Stimulated activated effector memory CD8-positive, alpha-beta T cell treated with anti-CD3 and anti-CD28 coated beads, Interleukin-12 subunit alpha, Interleukin-12 subunit beta, amount 100 ng/mL, for 72 hours (primary cell): ENCODE measurements around the gene ITPRIP.
A peak's percentile ranks its signal among the peaks of the same experiment; 100 is the strongest.

Experiments used
- ATAC-seq: fragments of 150-1000 bp; cut with Tn5 transposase; 2 replicates; pipeline ENCODE4 v1.10.0; 2021
- DNase-seq, 2 donors: peaks; one replicate each; pipeline ENCODE4 v3.0.0; 2021 to 2022; ENCODE audit warnings: low spot score in 2 of 2
- H3K27ac Mint-ChIP-seq: one replicate; pipeline ENCODE4 v1.8.0; 2022; ENCODE audit warnings: mild to moderate bottlenecking, mixed read lengths
- H3K36me3 Mint-ChIP-seq: one replicate; pipeline ENCODE4 v1.8.0; 2022; ENCODE audit warnings: mild to moderate bottlenecking, mixed read lengths
- H3K4me1 Mint-ChIP-seq: one replicate; pipeline ENCODE4 v1.8.0; 2022; ENCODE audit warnings: mixed read lengths
- H3K4me3 Mint-ChIP-seq: one replicate; pipeline ENCODE4 v1.8.0; 2022; ENCODE audit warnings: mild to moderate bottlenecking, mixed read lengths
- H3K9me3 Mint-ChIP-seq: one replicate; pipeline ENCODE4 v1.8.0; 2022; ENCODE audit warnings: mixed read lengths

The ITPRIP gene

GRCh38 chr10:104333728-104334373 is 4.4 kb downstream of the ITPRIP start:
- Mint-ChIP-seq H3K4me3 (peak overlapping the region; percentile 59), H3K27ac (peak overlapping the region; percentile 85), H3K36me3 (peaks cover 55% of the 10 kb centered on the region), H3K9me3 (no peaks in the 10 kb centered on the region), H3K4me1 (peaks cover 82% of the 10 kb centered on the region)
- ATAC-seq (no peak), DNase-seq (no peak)

GRCh38 chr10:104333032-104333727 is 5.1 kb downstream of the ITPRIP start:
- ATAC-seq = no peak
- Mint-ChIP-seq H3K27ac (peak overlapping the region; percentile 85), H3K9me3 (no peaks in the 10 kb centered on the region), H3K36me3 (peaks cover 57% of the 10 kb centered on the region), H3K4me1 (peaks cover 82% of the 10 kb centered on the region), H3K4me3 (peak overlapping the region; percentile 59)
- DNase-seq = no peak

- Mint-ChIP-seq H3K36me3 (peaks cover 54% of the 10 kb centered on the region), H3K27ac (peak overlapping the region; percentile 87), H3K4me1 (peaks cover 89% of the 10 kb centered on the region), H3K4me3 (peak overlapping the region; percentile 59), H3K9me3 (no peaks in the 10 kb centered on the region)
- no peak for DNase-seq
- ATAC-seq = no peak
Observed at GRCh38 chr10:104332243-104333031, 5.8 kb downstream of the ITPRIP start.

GRCh38 chr10:104331208-104331838 is 6.9 kb downstream of the ITPRIP start:
- DNase-seq (no peak), ATAC-seq (no peak)
- Mint-ChIP-seq H3K4me1 (peaks cover 92% of the 10 kb centered on the region), H3K36me3 (peaks cover 45% of the 10 kb centered on the region), H3K27ac (peak overlapping the region; percentile 87), H3K9me3 (no peaks in the 10 kb centered on the region), H3K4me3 (peak overlapping the region; percentile 77)

GRCh38 chr10:104330168-104331110 is 7.8 kb downstream of the ITPRIP start:
- no peaks in the 10 kb centered on the region for H3K9me3 Mint-ChIP-seq
- H3K4me3 Mint-ChIP-seq = peak overlapping the region; percentile 77
- H3K27ac Mint-ChIP-seq = peak overlapping the region; percentile 95
- peaks cover 92% of the 10 kb centered on the region for H3K4me1 Mint-ChIP-seq
- peaks cover 50% of the 10 kb centered on the region for H3K36me3 Mint-ChIP-seq
- DNase-seq = no peak
- ATAC-seq = no peak

GRCh38 chr10:104329735-104330134 is 8.5 kb downstream of the ITPRIP start:
- peak overlapping the region; percentile 77 for H3K4me3 Mint-ChIP-seq
- ATAC-seq = peak; percentile 0

GRCh38 chr10:104328896-104329710 is 9.2 kb downstream of the ITPRIP start:
- H3K9me3 Mint-ChIP-seq = no peaks in the 10 kb centered on the region
- peaks cover 49% of the 10 kb centered on the region for H3K36me3 Mint-ChIP-seq
- peaks cover 95% of the 10 kb centered on the region for H3K4me1 Mint-ChIP-seq
- peak overlapping the region; percentile 77 for H3K4me3 Mint-ChIP-seq
- DNase-seq (peak; percentile 52 to 84), ATAC-seq (peak; percentile 92)
- peak overlapping the region; percentile 95 for H3K27ac Mint-ChIP-seq

More at GRCh38 chr10:104329735-104330134, 8.5 kb downstream of the ITPRIP start:
- H3K9me3 Mint-ChIP-seq = no peaks in the 10 kb centered on the region
- H3K4me1 Mint-ChIP-seq = peaks cover 92% of the 10 kb centered on the region
- H3K36me3 Mint-ChIP-seq = peaks cover 50% of the 10 kb centered on the region
- peak overlapping the region; percentile 95 for H3K27ac Mint-ChIP-seq
- DNase-seq = no peak

GRCh38 chr10:104328646-104328895 is 9.7 kb downstream of the ITPRIP start:
- DNase-seq (no peak), ATAC-seq (no peak)
- peaks cover 47% of the 10 kb centered on the region for H3K36me3 Mint-ChIP-seq
- no peaks in the 10 kb centered on the region for H3K9me3 Mint-ChIP-seq
- H3K4me1 Mint-ChIP-seq = peaks cover 95% of the 10 kb centered on the region
- H3K27ac Mint-ChIP-seq = peak overlapping the region; percentile 95
- peak overlapping the region; percentile 77 for H3K4me3 Mint-ChIP-seq

GRCh38 chr10:104327745-104328645 is 10.3 kb downstream of the ITPRIP start:
- Mint-ChIP-seq H3K9me3 (no peaks in the 10 kb centered on the region), H3K4me1 (peaks cover 95% of the 10 kb centered on the region), H3K36me3 (peaks cover 41% of the 10 kb centered on the region), H3K27ac (peak overlapping the region; percentile 95), H3K4me3 (peak overlapping the region; percentile 77)
- DNase-seq (no peak), ATAC-seq (no peak)

GRCh38 chr10:104326991-104327610 is 11.2 kb downstream of the ITPRIP start:
- DNase-seq (no peak), ATAC-seq (no peak)
- Mint-ChIP-seq H3K4me3 (peak overlapping the region; percentile 77), H3K36me3 (peaks cover 47% of the 10 kb centered on the region), H3K4me1 (peaks cover 99% of the 10 kb centered on the region), H3K27ac (peak overlapping the region; percentile 95), H3K9me3 (no peaks in the 10 kb centered on the region)

- peak overlapping the region; percentile 95 for H3K27ac Mint-ChIP-seq
- H3K9me3 Mint-ChIP-seq = no peaks in the 10 kb centered on the region
- DNase-seq (no peak), ATAC-seq (no peak)
- H3K4me3 Mint-ChIP-seq = peak overlapping the region; percentile 77
- peaks cover 100% of the 10 kb centered on the region for H3K4me1 Mint-ChIP-seq
- peaks cover 50% of the 10 kb centered on the region for H3K36me3 Mint-ChIP-seq
Observed at GRCh38 chr10:104325436-104326435, 12.5 kb downstream of the ITPRIP start.

- peaks cover 100% of the 10 kb centered on the region for H3K4me1 Mint-ChIP-seq
- peak overlapping the region; percentile 77 for H3K4me3 Mint-ChIP-seq
Observed at GRCh38 chr10:104324931-104325330, 13.3 kb downstream of the ITPRIP start.

More at GRCh38 chr10:104324931-104325330, 13.3 kb downstream of the ITPRIP start:
- ATAC-seq (no peak), DNase-seq (no peak)
- Mint-ChIP-seq H3K36me3 (peaks cover 49% of the 10 kb centered on the region), H3K9me3 (no peaks in the 10 kb centered on the region), H3K27ac (peak overlapping the region; percentile 95)
